K562 (cell line): ENCODE results near the gene KCNN3. TPM values are rescaled to one million over a fixed set of nuclear protein-coding genes. Genes with fewer than 3 reads are reported as not detected.

Experiments used
- ATAC-seq: fragments of 200-7000 bp; cut with Tn5 transposase; 3 replicates; pipeline ENCODE4 v1.9.1; 2020; ENCODE audit warnings: moderate library complexity
- BruUV-seq: library from RNA; stranded (reverse); fragments of 400-500 nt; replicated peaks from 2 replicates; lab custom pipeline; 2021; lab: Mats Ljungman, UMichigan
- CTCF ChIA-PET: fragments of 300-600 bp; formaldehyde crosslinking; extraction: SDS; loops from one replicate; lab custom pipeline; 2021; ENCODE audit warnings: low intra/inter-chr PET ratio; lab: Yijun Ruan, JAX
- POLR2A ChIA-PET: fragments of 300-600, 350-650 bp; sonication (Branson Sonifier 250); formaldehyde crosslinking; extraction: SDS; loops from one replicate; lab custom pipeline; 2021; ENCODE audit warnings: antibody characterized with exemption, inconsistent platforms; lab: Yijun Ruan, JAX
- DNase-seq, 4 experiments: peaks; one replicate each; pipeline versions ENCODE4 v3.0.0 to v3.0.0-alpha.2; 2011 to 2018; ENCODE audit warnings: low spot score in 3 of 4, mixed read lengths in 3 of 4; ENCODE audit errors: extremely low read depth in 1 of 4
- FAIRE-seq: peaks from 2 replicates; lab custom pipeline; 2011; peaks lifted over from hg19 to GRCh38; lab: Jason Lieb, UNC
- H2AFZ ChIP-seq: 2 replicates; pipeline ENCODE4 v1.6.0; 2011; ENCODE audit warnings: low read depth, low read length, control low read depth, inconsistent platforms
- H3K27ac ChIP-seq: fragments of 200-600 bp; 3 replicates; pipeline ENCODE4 v1.8.0; 2011; ENCODE audit warnings: low read depth, mild to moderate bottlenecking, control low read depth, inconsistent platforms, low read length, moderate library complexity, mixed read lengths; ENCODE audit errors: extremely low read depth
- H3K27me3 ChIP-seq, 2 experiments: fragments of 300-600 bp in 1 of 2; 2 replicates in 1 of 2; 3 replicates in 1 of 2; pipeline versions ENCODE4 v1.6.0 to v1.8.0; 2011; ENCODE audit warnings: inconsistent platforms in 2 of 2, low read length in 2 of 2, mild to moderate bottlenecking in 1 of 2, mixed read lengths in 1 of 2, moderate library complexity in 1 of 2; ENCODE audit not compliant: control insufficient read depth in 2 of 2, insufficient read depth in 2 of 2
- H3K36me3 ChIP-seq: fragments of 300-600 bp; 3 replicates; pipeline ENCODE4 v1.8.0; 2011; ENCODE audit warnings: mild to moderate bottlenecking, low read length, inconsistent platforms; ENCODE audit not compliant: control insufficient read depth, insufficient read depth
- H3K4me1 ChIP-seq, 2 experiments: fragments of 200-600 bp in 1 of 2; replicated peaks in 1 of 2; 2 replicates in 1 of 2; 3 replicates in 1 of 2; pipeline versions ENCODE4 v1.5.1 to v1.8.0; 2011; ENCODE audit warnings: inconsistent platforms in 2 of 2, low read length in 2 of 2, mild to moderate bottlenecking in 1 of 2, mixed read lengths in 1 of 2, moderate library complexity in 1 of 2; ENCODE audit not compliant: control insufficient read depth in 2 of 2, insufficient read depth in 2 of 2
- H3K4me2 ChIP-seq: 2 replicates; pipeline ENCODE4 v1.6.1; 2011; ENCODE audit warnings: low read length, control low read depth, inconsistent platforms, mixed read lengths; ENCODE audit not compliant: insufficient read depth
- H3K4me3 ChIP-seq: fragments of 200-600 bp; sonication (generic), shearing (Covaris generic); 2 replicates; pipeline ENCODE4 v1.5.1; 2016; ENCODE audit warnings: control low read depth, inconsistent platforms
- H3K79me2 ChIP-seq: fragments of 200-600 bp; 3 replicates; pipeline ENCODE4 v1.8.0; 2011; ENCODE audit warnings: low read length, inconsistent platforms; ENCODE audit not compliant: control insufficient read depth, insufficient read depth
- H3K9ac ChIP-seq, 2 experiments: 2 replicates each; pipeline versions ENCODE4 v1.6.0 to v1.6.1; 2011; ENCODE audit warnings: low read depth in 2 of 2, low read length in 2 of 2, control low read depth in 1 of 2, inconsistent platforms in 1 of 2, mild to moderate bottlenecking in 1 of 2, mixed read lengths in 1 of 2; ENCODE audit not compliant: insufficient read depth in 1 of 2
- H3K9me1 ChIP-seq: one replicate; pipeline ENCODE4 v1.6.0; 2011; ENCODE audit warnings: inconsistent platforms, mild to moderate bottlenecking, low read length, moderate library complexity; ENCODE audit not compliant: control insufficient read depth, insufficient read depth
- H3K9me3 ChIP-seq: replicated peaks from 2 replicates; pipeline ENCODE4 v1.5.1; 2011; ENCODE audit warnings: low read depth, low read length, inconsistent platforms; ENCODE audit not compliant: control insufficient read depth, insufficient read depth
- H4K20me1 ChIP-seq: replicated peaks from 2 replicates; pipeline ENCODE4 v1.6.1; 2011; ENCODE audit warnings: low read length, inconsistent platforms, mixed read lengths; ENCODE audit not compliant: control insufficient read depth, insufficient read depth
- ETS2 ChIP-seq: IDR thresholded peaks from 2 replicates; pipeline ENCODE4 v1.6.1; 2016; ENCODE audit warnings: borderline replicate concordance, missing genetic modification characterization, mild to moderate bottlenecking, moderate library complexity, missing compliant biosample characterization; ENCODE audit not compliant: poor library complexity, severe bottlenecking
- KAT7 ChIP-seq: sonication (generic); formaldehyde crosslinking; IDR thresholded peaks from 2 replicates; pipeline ENCODE4 v1.8.0; 2022; ENCODE audit warnings: missing genetic modification reagents, mild to moderate bottlenecking, borderline replicate concordance
- PRDM10 ChIP-seq: fragments of 450-650 bp; IDR thresholded peaks from 2 replicates; pipeline ENCODE4 v1.6.1; 2018; ENCODE audit not compliant: partially characterized antibody
- SPI1 ChIP-seq: IDR thresholded peaks from 2 replicates; pipeline ENCODE4 v1.6.1; 2011; ENCODE audit warnings: low read depth, low read length, control low read depth, borderline replicate concordance
- WGBS: fragments of 100-300 bp; shearing (Covaris generic); methylation state at CpG from one replicate; pipeline ENCODE4 v1.1.6; 2016; ENCODE audit warnings: low coverage, mixed read lengths; ENCODE audit not compliant: insufficient coverage; ENCODE audit errors: missing lambda C conversion rate; 5-methylcytosine and 5-hydroxymethylcytosine counted together
- in situ Hi-C: fragments of 300-500 bp; cut with MboI; formaldehyde crosslinking; loops from 4 replicates; pipeline ENCODE4 v1.15.0; 2018; ENCODE audit warnings: inconsistent platforms, mixed read lengths
- intact Hi-C: fragments of 100-400 bp; cut with micrococcal nuclease; formaldehyde crosslinking; loops from 2 replicates; pipeline ENCODE4 v1.14.2; 2022
- polyA plus RNA-seq, 8 experiments: library from polyadenylated mRNA; depleted of rRNA in 4 of 8; stranded (reverse) in 5 of 8; unstranded in 3 of 8; fragments of >200 nt; fragmentation: Nextera tagmentation in 2 of 8; fragmentation: Illumina TruSeq in 1 of 8; extraction: Ambion mirVana in 2 of 8; extraction: Trizol in 1 of 8; gene quantifications; 2 replicates each; pipeline versions ENCODE4 v1.2.1 to v1.2.3, GENCODE V29; 2011 to 2014; ENCODE audit warnings: inconsistent platforms in 1 of 8, missing spikeins in 1 of 8
- total RNA-seq, 7 experiments: library from RNA; depleted of rRNA in 6 of 7; stranded (reverse); fragments of >200 nt in 6 of 7; fragmentation: Illumina TruSeq in 2 of 7; extraction: Trizol in 2 of 7; gene quantifications; 2 replicates each; pipeline versions ENCODE4 v1.2.1 to v1.2.3, GENCODE V29; 2011 to 2021; ENCODE audit warnings: low replicate concordance in 1 of 7

Gene KCNN3
- total and polyA plus RNA-seq, 9 of the 15 experiments (the other 6 are each of a cell fraction or from before 2014, with no cell fraction given) = 0.02 to 0.03 TPM; not detected in 7

- TF ChIP-seq ETS2 (tag) (no peak), PRDM10 (no peak), SPI1 (no peak)
Measured at GRCh38 chr1:154833841-154834240, 36.2 kb downstream of the KCNN3 start (continued).

GRCh38 chr1:154833209-154833608 is 36.9 kb downstream of the KCNN3 start:
- Histone ChIP-seq H3K27ac (no peak overlapping the region), H3K4me2 (no peak overlapping the region), H3K4me3 (no peak overlapping the region), H3K36me3 (no peaks in the 10 kb centered on the region), H3K9ac (no peak overlapping the region), H3K9me3 (no peaks in the 10 kb centered on the region), H3K27me3 (peaks cover 69 to 97% of the 10 kb centered on the region in 2 experiments), H3K9me1 (no peaks in the 10 kb centered on the region), H3K79me2 (no peaks in the 10 kb centered on the region), H3K4me1 (peaks cover 0 to 5% of the 10 kb centered on the region in 2 experiments; a peak in 2 of 5 replicates), H2AFZ (no peak overlapping the region), H4K20me1 (peaks cover 13% of the 10 kb centered on the region; the same call in 1 of the 2 replicates)
- ChIA-PET POLR2A (interaction anchor here (0.6 to 0.7 kb wide), 3 partner anchors 18 to 392 kb away, joined by 3 read pairs; no protein-coding TSS in a partner anchor), CTCF (no interaction called here)
- intact Hi-C loops (no loop called here), in situ Hi-C loops (no loop called here)
- BruUV-seq = no TSS peak
- FAIRE-seq (no peak), DNase-seq (no peak), ATAC-seq (no peak)
- 3% methylated on average over 9 of the region's 9 CpGs for WGBS
- no peak for TF ChIP-seq KAT7 (CRISPR knock-in tag)
